ENCODE results near the gene IL16.

IL16 gene

DNA sequence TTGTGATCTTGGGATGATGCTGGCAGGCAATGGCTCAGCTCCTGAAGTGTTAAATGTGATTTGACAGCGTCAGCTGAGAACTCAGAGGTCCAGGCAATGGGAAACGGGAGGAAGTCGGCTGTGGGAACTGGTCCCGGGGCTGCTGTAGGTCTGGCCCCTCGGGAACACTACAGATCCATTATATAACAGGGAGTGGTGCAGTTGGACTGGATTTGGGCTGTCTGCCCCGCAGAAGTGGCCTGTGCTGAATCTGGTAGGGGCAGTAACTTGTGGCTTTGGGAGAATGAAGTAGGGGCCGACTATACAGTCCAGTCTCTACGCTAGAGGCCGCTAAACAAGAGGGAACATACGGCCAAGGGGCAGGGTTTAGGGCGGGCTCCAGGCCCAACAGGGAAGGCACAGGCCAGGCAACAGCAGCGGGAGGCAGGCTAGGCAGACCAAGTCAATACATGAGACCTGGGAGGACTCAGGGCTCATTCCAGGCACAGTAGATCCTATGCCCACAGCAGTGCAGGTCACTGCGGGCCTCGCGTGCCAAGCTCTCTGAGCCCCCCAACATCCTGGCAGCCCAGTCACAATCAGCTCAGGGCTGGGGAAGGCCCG lies 20.3 kb upstream of the IL16 start:
- no peaks in the 10 kb centered on the region for H3K4me1 ChIP-seq
- no peak overlapping the region for H3K27ac ChIP-seq
- no peaks in the 10 kb centered on the region for H3K27me3 ChIP-seq (ENCODE audit: control insufficient read depth, insufficient read depth, low read length)
- TF ChIP-seq, protein P1, sequence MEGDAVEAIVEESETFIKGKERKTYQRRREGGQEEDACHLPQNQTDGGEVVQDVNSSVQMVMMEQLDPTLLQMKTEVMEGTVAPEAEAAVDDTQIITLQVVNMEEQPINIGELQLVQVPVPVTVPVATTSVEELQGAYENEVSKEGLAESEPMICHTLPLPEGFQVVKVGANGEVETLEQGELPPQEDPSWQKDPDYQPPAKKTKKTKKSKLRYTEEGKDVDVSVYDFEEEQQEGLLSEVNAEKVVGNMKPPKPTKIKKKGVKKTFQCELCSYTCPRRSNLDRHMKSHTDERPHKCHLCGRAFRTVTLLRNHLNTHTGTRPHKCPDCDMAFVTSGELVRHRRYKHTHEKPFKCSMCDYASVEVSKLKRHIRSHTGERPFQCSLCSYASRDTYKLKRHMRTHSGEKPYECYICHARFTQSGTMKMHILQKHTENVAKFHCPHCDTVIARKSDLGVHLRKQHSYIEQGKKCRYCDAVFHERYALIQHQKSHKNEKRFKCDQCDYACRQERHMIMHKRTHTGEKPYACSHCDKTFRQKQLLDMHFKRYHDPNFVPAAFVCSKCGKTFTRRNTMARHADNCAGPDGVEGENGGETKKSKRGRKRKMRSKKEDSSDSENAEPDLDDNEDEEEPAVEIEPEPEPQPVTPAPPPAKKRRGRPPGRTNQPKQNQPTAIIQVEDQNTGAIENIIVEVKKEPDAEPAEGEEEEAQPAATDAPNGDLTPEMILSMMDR (IDR thresholded peaks at IDR 0.05): no peak
- no peak overlapping the region for H3K4me3 ChIP-seq (ENCODE audit: low read depth, low read length)
- no peaks in the 10 kb centered on the region for H3K9me3 ChIP-seq (ENCODE audit: control insufficient read depth, low read length)
- no peak overlapping the region for H3K4me2 ChIP-seq (ENCODE audit: low read length)
- H3K9ac ChIP-seq: no peak overlapping the region
- H3K36me3 ChIP-seq (ENCODE audit: control insufficient read depth, insufficient read depth, low read length): no peaks in the 10 kb centered on the region
- no peaks in the 10 kb centered on the region for H3K79me2 ChIP-seq
- H2AFZ ChIP-seq: no peak overlapping the region

DNA sequence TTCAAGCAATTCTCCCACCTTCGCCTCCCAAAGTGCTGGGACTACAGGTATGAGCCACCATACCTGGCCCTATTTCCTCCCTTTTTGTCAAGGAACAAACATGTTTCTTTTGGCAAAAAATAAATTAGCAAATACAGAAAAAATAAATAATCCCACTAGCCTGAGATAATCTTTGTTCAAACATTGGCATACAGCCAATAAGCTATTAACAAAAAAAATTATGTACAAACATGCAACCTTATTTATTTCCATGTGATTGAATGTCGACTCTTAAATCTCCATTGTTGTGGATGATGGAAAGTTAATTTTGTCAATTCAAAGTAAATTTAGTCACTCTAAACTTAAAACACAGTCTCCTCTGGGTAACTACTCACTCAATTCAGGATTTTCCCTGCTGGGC lies 18.3 kb upstream of the IL16 start:
- no peak overlapping the region for H3K4me3 ChIP-seq (ENCODE audit: low read depth, low read length)
- no peaks in the 10 kb centered on the region for H3K9me3 ChIP-seq (ENCODE audit: control insufficient read depth, low read length)
- no peak overlapping the region for H3K9ac ChIP-seq
- no peak overlapping the region for H3K27ac ChIP-seq
- no peak overlapping the region for H2AFZ ChIP-seq
- no peak overlapping the region for H3K4me2 ChIP-seq (ENCODE audit: low read length)
- H3K79me2 ChIP-seq: no peaks in the 10 kb centered on the region
- no peaks in the 10 kb centered on the region for H3K27me3 ChIP-seq (ENCODE audit: control insufficient read depth, insufficient read depth, low read length)
- no peaks in the 10 kb centered on the region for H3K36me3 ChIP-seq (ENCODE audit: control insufficient read depth, insufficient read depth, low read length)
- H3K4me1 ChIP-seq: no peaks in the 10 kb centered on the region
- TF ChIP-seq, protein P1 (IDR thresholded peaks at IDR 0.05): no peak

DNA sequence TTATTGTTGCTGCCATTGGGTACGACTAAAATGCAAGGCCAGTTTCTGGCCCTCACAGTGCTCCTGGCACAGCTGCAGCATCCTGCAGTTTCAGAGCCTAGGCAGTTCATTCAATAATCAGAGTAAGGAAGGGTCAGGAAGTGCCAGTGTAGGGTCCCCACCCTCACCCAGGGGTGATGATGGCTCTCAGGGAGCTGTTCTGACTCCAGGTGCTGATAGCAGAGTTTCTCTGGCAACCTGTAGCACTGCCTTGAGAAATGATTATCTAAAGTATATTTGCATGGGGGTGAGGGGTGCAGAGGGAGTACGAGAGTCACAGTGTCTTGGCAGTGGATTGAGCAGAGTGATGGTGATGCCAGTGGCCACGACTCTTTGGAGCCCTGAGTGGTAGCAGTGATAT lies 15.5 kb upstream of the IL16 start:
- Histone ChIP-seq H3K79me2 (no peaks in the 10 kb centered on the region), H3K27ac (no peak overlapping the region), H3K9ac (no peak overlapping the region), H3K4me1 (no peaks in the 10 kb centered on the region), H2AFZ (no peak overlapping the region), H3K4me2 (ENCODE audit: low read length) (no peak overlapping the region), H3K4me3 (ENCODE audit: low read depth, low read length) (no peak overlapping the region), H3K9me3 (ENCODE audit: control insufficient read depth, low read length) (no peaks in the 10 kb centered on the region), H3K27me3 (ENCODE audit: control insufficient read depth, insufficient read depth, low read length) (no peaks in the 10 kb centered on the region), H3K36me3 (ENCODE audit: control insufficient read depth, insufficient read depth, low read length) (no peaks in the 10 kb centered on the region)
- TF ChIP-seq, protein P1 (IDR thresholded peaks at IDR 0.05): no peak

DNA sequence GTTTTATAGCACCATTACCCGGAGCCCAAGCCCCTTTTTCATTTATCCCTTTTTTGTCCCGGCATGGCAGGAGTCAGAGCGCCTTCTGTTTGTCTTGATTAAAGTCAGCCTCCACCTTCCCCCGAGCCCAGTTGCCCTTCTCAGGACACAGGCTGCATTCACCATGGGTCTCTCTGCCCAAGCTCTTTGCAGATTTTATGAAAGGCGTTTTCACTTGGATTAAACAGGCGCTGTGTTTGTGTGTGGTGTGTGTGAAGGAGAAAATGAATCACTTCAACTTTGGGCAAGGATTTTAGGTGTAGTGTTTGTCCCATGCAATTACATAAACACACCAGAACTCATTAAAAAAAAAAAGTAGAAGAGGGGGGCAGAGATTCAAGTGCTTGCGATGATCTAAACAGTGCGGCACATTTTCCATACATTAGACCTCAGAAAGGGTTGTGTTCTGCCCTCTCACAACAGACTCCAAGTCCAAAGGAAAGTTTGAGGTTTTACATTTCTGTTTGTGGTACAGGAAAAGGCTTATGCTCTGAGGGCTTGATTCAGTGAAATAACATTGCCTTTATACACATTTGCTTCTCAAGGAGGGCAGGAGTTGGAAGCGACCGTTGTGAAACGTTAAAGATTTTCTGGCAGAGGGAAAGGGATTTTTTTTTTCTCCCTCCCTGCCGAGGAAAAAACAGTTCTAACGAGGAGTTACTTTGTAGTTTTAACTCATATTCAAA lies 14.5 kb upstream of the IL16 start:
- H3K36me3 ChIP-seq (ENCODE audit: control insufficient read depth, insufficient read depth, low read length): no peaks in the 10 kb centered on the region
- no peaks in the 10 kb centered on the region for H3K79me2 ChIP-seq
- H3K4me1 ChIP-seq: no peaks in the 10 kb centered on the region
- H3K9me3 ChIP-seq (ENCODE audit: control insufficient read depth, low read length): no peaks in the 10 kb centered on the region
- H3K4me3 ChIP-seq (ENCODE audit: low read depth, low read length): no peak overlapping the region
- H3K27me3 ChIP-seq (ENCODE audit: control insufficient read depth, insufficient read depth, low read length): no peaks in the 10 kb centered on the region
- H3K27ac ChIP-seq: no peak overlapping the region
- H3K9ac ChIP-seq: no peak overlapping the region
- TF ChIP-seq, protein P1 (IDR thresholded peaks at IDR 0.05): no peak
- H3K4me2 ChIP-seq (ENCODE audit: low read length): no peak overlapping the region
- H2AFZ ChIP-seq: no peak overlapping the region
